HepG2 (cell line): ENCODE data around the gene SBK3. TPM values are rescaled to one million over a fixed set of nuclear protein-coding genes. Genes with fewer than 3 reads are reported as not detected.

ENCODE experiments used
- ATAC-seq: fragments of 200-7000 bp; cut with Tn5 transposase; 3 replicates; pipeline ENCODE4 v1.9.1; 2020; ENCODE audit warnings: mild to moderate bottlenecking, moderate library complexity
- BruUV-seq: library from RNA; stranded (reverse); fragments of 400-500 nt; replicated peaks from 2 replicates; lab custom pipeline; 2021; lab: Mats Ljungman, UMichigan
- CTCF ChIA-PET: fragments of 300-600 bp; formaldehyde crosslinking; extraction: SDS; loops from one replicate; lab custom pipeline; 2021; ENCODE audit warnings: low total read pairs, inconsistent platforms, low intra/inter-chr PET ratio; lab: Yijun Ruan, JAX
- POLR2A ChIA-PET: fragments of 350-600 bp; sonication (Branson Sonifier 250); formaldehyde crosslinking; loops from one replicate; lab custom pipeline; 2020; ENCODE audit warnings: antibody characterized with exemption, inconsistent platforms; lab: Yijun Ruan, JAX
- DNase-seq: peaks from one replicate; pipeline ENCODE4 v3.0.0-alpha.2; 2015; ENCODE audit warnings: low spot score
- FAIRE-seq: peaks from 3 replicates; lab custom pipeline; 2011; peaks lifted over from hg19 to GRCh38; lab: Jason Lieb, UNC
- H2AFZ ChIP-seq: one replicate; pipeline ENCODE4 v1.6.1; 2011; ENCODE audit warnings: low read length, inconsistent platforms
- H3K27ac ChIP-seq: fragments of 300-600 bp; 3 replicates; pipeline ENCODE4 v1.8.0; 2011; ENCODE audit warnings: mixed run types, mild to moderate bottlenecking, mixed read lengths, low read length, inconsistent platforms; ENCODE audit not compliant: insufficient read depth; ENCODE audit errors: extremely low read length
- H3K27me3 ChIP-seq, 2 experiments: fragments of 200-600 bp in 1 of 2; 2 replicates in 1 of 2; 3 replicates in 1 of 2; pipeline versions ENCODE4 v1.6.0 to v1.8.0; 2011; ENCODE audit warnings: low read length in 2 of 2, mild to moderate bottlenecking in 2 of 2, moderate library complexity in 2 of 2, inconsistent platforms in 1 of 2; ENCODE audit not compliant: insufficient read depth in 2 of 2, control insufficient read depth in 1 of 2
- H3K36me3 ChIP-seq, 2 experiments: fragments of 200-600 bp in 1 of 2; replicated peaks in 1 of 2; 2 replicates in 1 of 2; 3 replicates in 1 of 2; pipeline versions ENCODE4 v1.5.1 to v1.8.0; 2011; ENCODE audit warnings: low read length in 2 of 2, inconsistent platforms in 1 of 2; ENCODE audit not compliant: insufficient read depth in 2 of 2, control insufficient read depth in 1 of 2
- H3K4me1 ChIP-seq: 2 replicates; pipeline ENCODE4 v1.5.1; 2012; ENCODE audit warnings: low read length, inconsistent platforms; ENCODE audit not compliant: insufficient read depth
- H3K4me2 ChIP-seq: 2 replicates; pipeline ENCODE4 v1.6.0; 2011; ENCODE audit warnings: low read depth, low read length, inconsistent platforms
- H3K4me3 ChIP-seq, 3 experiments: fragments of 200-600 bp in 1 of 3; sonication (generic), shearing (Covaris generic) in 1 of 3; replicated peaks in 1 of 3; 2 replicates each; pipeline ENCODE4 v1.5.1; 2011 to 2016; ENCODE audit warnings: low read length in 3 of 3, inconsistent platforms in 2 of 3, low read depth in 2 of 3, mild to moderate bottlenecking in 2 of 3, control low read depth in 1 of 3, mixed read lengths in 1 of 3; ENCODE audit not compliant: insufficient read depth in 1 of 3
- H3K79me2 ChIP-seq: one replicate; pipeline ENCODE4 v1.6.1; 2011; ENCODE audit warnings: low read length, inconsistent platforms; ENCODE audit not compliant: insufficient read depth
- H3K9ac ChIP-seq: 2 replicates; pipeline ENCODE4 v1.6.0; 2011; ENCODE audit warnings: mild to moderate bottlenecking, low read depth, low read length, inconsistent platforms; ENCODE audit not compliant: insufficient read depth
- H3K9me3 ChIP-seq: 2 replicates; pipeline ENCODE4 v1.5.1; 2012; ENCODE audit warnings: mild to moderate bottlenecking, low read length
- H4K20me1 ChIP-seq: 2 replicates; pipeline ENCODE4 v1.6.0; 2011; ENCODE audit warnings: inconsistent platforms, mild to moderate bottlenecking, low read length, moderate library complexity; ENCODE audit not compliant: insufficient read depth
- ARNT ChIP-seq: fragments of 450-650 bp; IDR thresholded peaks from 2 replicates; pipeline ENCODE4 v1.6.1; 2017
- FOXK2 ChIP-seq: fragments of 450-650 bp; IDR thresholded peaks from 2 replicates; pipeline ENCODE4 v1.6.1; 2016
- HOXA5 ChIP-seq: sonication (generic); formaldehyde crosslinking; IDR thresholded peaks from 2 replicates; pipeline ENCODE4 v1.4.0; 2020; ENCODE audit warnings: missing genetic modification reagents
- NFYC ChIP-seq: IDR thresholded peaks from 2 replicates; pipeline ENCODE4 v1.6.1; 2016; ENCODE audit warnings: missing genetic modification reagents, missing compliant biosample characterization
- ZNF136 ChIP-seq: sonication (generic); formaldehyde crosslinking; IDR thresholded peaks from 2 replicates; pipeline ENCODE4 v1.8.1; 2022; ENCODE audit warnings: low read depth, mild to moderate bottlenecking, moderate library complexity, missing genetic modification reagents
- ZSCAN31 ChIP-seq: sonication (generic); formaldehyde crosslinking; IDR thresholded peaks from 2 replicates; pipeline ENCODE4 v1.5.0; 2020; ENCODE audit warnings: low read depth, mild to moderate bottlenecking, missing genetic modification reagents
- WGBS: methylation state at CpG from one replicate; pipeline ENCODE4 v1.1.6; 2017; ENCODE audit warnings: low lambda C conversion rate; 5-methylcytosine and 5-hydroxymethylcytosine counted together
- in situ Hi-C: cut with HindIII; loops from 2 replicates; pipeline ENCODE4 v1.10.0; 2017; ENCODE audit warnings: low pct_unique_long_range_greater_than_20kb; ENCODE audit not compliant: extremely low pct_ligation_motif_present
- intact Hi-C: fragments of 100-400 bp; cut with micrococcal nuclease; formaldehyde crosslinking; loops from one replicate; pipeline ENCODE4 v1.10.0; 2022; ENCODE audit not compliant: unreplicated experiment
- polyA plus RNA-seq, 8 experiments: library from polyadenylated mRNA; depleted of rRNA in 3 of 8; stranded (reverse) in 7 of 8; unstranded in 1 of 8; fragments of >200 nt; fragmentation: Illumina TruSeq in 4 of 8; extraction: Trizol in 4 of 8; gene quantifications; 2 replicates each; pipeline versions ENCODE4 v1.2.1 to v1.2.3, GENCODE V29; 2011 to 2016; ENCODE audit warnings: low read depth in 4 of 8, missing spikeins in 1 of 8, mixed read lengths in 1 of 8; ENCODE audit not compliant: insufficient read depth in 1 of 8
- total RNA-seq, 5 experiments: library from RNA; depleted of rRNA; stranded (reverse); fragments of >200 nt; fragmentation: Illumina TruSeq; extraction: Trizol; gene quantifications; 2 replicates each; pipeline ENCODE4 v1.2.3, GENCODE V29; 2016; ENCODE audit warnings: low read depth in 1 of 5
- TF ChIP-seq, protein P1 (sequence below): sonication (generic); formaldehyde crosslinking; IDR thresholded peaks from 2 replicates; pipeline ENCODE4 v1.9.0; 2021; ENCODE audit warnings: missing genetic modification reagents, mild to moderate bottlenecking, borderline replicate concordance
- TF ChIP-seq, protein P2 (sequence below): sonication (generic); formaldehyde crosslinking; IDR thresholded peaks from 2 replicates; pipeline ENCODE4 v1.8.1; 2023; ENCODE audit warnings: missing genetic modification reagents, inconsistent platforms, borderline replicate concordance

The SBK3 gene
- total and polyA plus RNA-seq, 2 of the 13 experiments (the other 11 are each of a cell fraction or from before 2014, with no cell fraction given) = 0.66 to 0.77 TPM

DNA sequence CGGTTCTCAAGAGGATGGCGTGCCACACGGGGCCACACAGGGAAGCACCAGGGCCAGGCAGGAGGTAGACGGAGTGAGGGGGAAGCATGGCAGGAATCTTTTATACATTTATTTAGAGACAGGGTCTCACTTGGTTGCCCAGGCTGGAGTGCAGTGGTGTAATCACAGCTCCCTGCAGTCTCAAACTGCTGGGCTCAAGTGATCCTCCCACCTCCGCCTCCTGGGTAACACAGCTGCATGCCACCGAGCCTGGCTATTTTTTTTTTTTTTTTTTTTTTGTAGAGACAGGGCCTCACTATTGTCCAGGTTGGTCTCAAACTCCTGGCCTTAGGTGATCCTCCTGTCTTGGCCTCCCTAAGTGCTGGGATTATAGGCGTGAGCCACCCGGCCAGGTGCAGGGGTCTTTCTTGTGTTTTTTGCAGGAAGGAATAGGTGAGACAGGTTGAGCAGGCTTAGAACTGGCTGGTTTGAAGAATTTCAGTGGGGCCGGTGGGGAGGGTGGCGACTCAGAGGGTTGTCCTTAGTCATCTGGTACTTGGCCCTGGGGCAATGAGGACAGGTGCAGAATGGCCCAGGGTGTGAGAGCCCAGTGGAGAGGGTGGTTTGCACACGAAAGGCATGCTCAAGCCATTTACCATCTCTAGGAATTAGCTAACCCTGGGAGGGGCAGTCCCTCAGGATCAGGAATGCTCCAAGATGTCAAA, 49.5 kb downstream of the SBK3 start:
- WGBS = 40% methylated on average over 11 of the region's 11 CpGs
- H3K4me1 ChIP-seq = no peaks in the 10 kb centered on the region
- intact Hi-C loops (no loop called here), in situ Hi-C loops (no loop called here)
- no peaks in the 10 kb centered on the region for H3K9me3 ChIP-seq
- CTCF ChIA-PET = no interaction called here
- TF ChIP-seq ZSCAN31 (CRISPR knock-in tag) (no peak), ZNF136 (no peak), ARNT (no peak), HOXA5 (no peak), NFYC (no peak), FOXK2 (no peak)
- TF ChIP-seq, protein P1, sequence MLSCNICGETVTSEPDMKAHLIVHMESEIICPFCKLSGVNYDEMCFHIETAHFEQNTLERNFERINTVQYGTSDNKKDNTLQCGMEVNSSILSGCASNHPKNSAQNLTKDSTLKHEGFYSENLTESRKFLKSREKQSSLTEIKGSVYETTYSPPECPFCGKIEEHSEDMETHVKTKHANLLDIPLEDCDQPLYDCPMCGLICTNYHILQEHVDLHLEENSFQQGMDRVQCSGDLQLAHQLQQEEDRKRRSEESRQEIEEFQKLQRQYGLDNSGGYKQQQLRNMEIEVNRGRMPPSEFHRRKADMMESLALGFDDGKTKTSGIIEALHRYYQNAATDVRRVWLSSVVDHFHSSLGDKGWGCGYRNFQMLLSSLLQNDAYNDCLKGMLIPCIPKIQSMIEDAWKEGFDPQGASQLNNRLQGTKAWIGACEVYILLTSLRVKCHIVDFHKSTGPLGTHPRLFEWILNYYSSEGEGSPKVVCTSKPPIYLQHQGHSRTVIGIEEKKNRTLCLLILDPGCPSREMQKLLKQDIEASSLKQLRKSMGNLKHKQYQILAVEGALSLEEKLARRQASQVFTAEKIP = no peak
- TF ChIP-seq, protein P2, sequence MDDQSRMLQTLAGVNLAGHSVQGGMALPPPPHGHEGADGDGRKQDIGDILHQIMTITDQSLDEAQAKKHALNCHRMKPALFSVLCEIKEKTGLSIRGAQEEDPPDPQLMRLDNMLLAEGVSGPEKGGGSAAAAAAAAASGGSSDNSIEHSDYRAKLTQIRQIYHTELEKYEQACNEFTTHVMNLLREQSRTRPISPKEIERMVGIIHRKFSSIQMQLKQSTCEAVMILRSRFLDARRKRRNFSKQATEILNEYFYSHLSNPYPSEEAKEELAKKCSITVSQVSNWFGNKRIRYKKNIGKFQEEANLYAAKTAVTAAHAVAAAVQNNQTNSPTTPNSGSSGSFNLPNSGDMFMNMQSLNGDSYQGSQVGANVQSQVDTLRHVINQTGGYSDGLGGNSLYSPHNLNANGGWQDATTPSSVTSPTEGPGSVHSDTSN (CRISPR knock-in tag) = no peak
- peaks cover 17 to 86% of the 10 kb centered on the region in 2 experiments for H3K27me3 ChIP-seq
- no peak overlapping the region for H3K27ac ChIP-seq
- H3K4me2 ChIP-seq = no peak overlapping the region
- H3K36me3 ChIP-seq = no peaks in the 10 kb centered on the region
- no peak for FAIRE-seq
- H2AFZ ChIP-seq = no peak overlapping the region
- no peak for ATAC-seq
- no peaks in the 10 kb centered on the region for H4K20me1 ChIP-seq
- no peak for DNase-seq
- POLR2A ChIA-PET = no interaction called here
- H3K79me2 ChIP-seq = no peaks in the 10 kb centered on the region
- no peak overlapping the region for H3K9ac ChIP-seq
- BruUV-seq = no TSS peak
- no peak overlapping the region for H3K4me3 ChIP-seq
